ENCODE data around the gene AUTS2. TPM values are rescaled to one million over a fixed set of nuclear protein-coding genes. Genes with fewer than 3 reads are reported as not detected.
"Not testable (repeated sequence)": the region's sequence is repeated elsewhere in the genome, so short reads cannot be mapped to it uniquely, and the experiment has no call there.

The AUTS2 gene
- total RNA-seq, 1 experiment from 2014 or later, result 4.2 TPM

- no peak for DNase-seq (ENCODE audit: low spot score)
Measured at GRCh38 chr7:70706204-70706603, 1107.9 kb downstream of the AUTS2 start.

GRCh38 chr7:70706698-70707097, 1108.4 kb downstream of the AUTS2 start:
- no peak for DNase-seq (ENCODE audit: low spot score)

GRCh38 chr7:70707823-70708243, 1109.6 kb downstream of the AUTS2 start:
- DNase-seq (ENCODE audit: low spot score), result no peak

- peak; percentile 40 for DNase-seq (ENCODE audit: low spot score)
Measured at GRCh38 chr7:70710011-70710480, 1111.8 kb downstream of the AUTS2 start.

- DNase-seq (ENCODE audit: low spot score), result no peak
Measured at GRCh38 chr7:70710651-70711050, 1112.4 kb downstream of the AUTS2 start.

- no peak for DNase-seq (ENCODE audit: low spot score)
Measured at GRCh38 chr7:70711452-70711851, 1113.2 kb downstream of the AUTS2 start.

GRCh38 chr7:70712942-70713341, 1114.7 kb downstream of the AUTS2 start:
- DNase-seq (ENCODE audit: low spot score), result no peak

GRCh38 chr7:70714506-70715038, 1116.3 kb downstream of the AUTS2 start:
- no peak for DNase-seq (ENCODE audit: low spot score)

- DNase-seq (ENCODE audit: low spot score), result no peak
Measured at GRCh38 chr7:70717553-70718329, 1119.5 kb downstream of the AUTS2 start.

- DNase-seq (ENCODE audit: low spot score), result no peak
Measured at GRCh38 chr7:70719125-70719524, 1120.8 kb downstream of the AUTS2 start.

GRCh38 chr7:70720191-70720873, 1122.1 kb downstream of the AUTS2 start:
- DNase-seq (ENCODE audit: low spot score), result no peak

GRCh38 chr7:70721500-70721899, 1123.2 kb downstream of the AUTS2 start:
- no peak for DNase-seq (ENCODE audit: low spot score)

GRCh38 chr7:70723339-70723738, 1125.1 kb downstream of the AUTS2 start:
- no peak for DNase-seq (ENCODE audit: low spot score)

- DNase-seq (ENCODE audit: low spot score), result no peak
Measured at GRCh38 chr7:70725448-70725847, 1127.2 kb downstream of the AUTS2 start.

GRCh38 chr7:70726294-70726693, 1128.0 kb downstream of the AUTS2 start:
- no peak for DNase-seq (ENCODE audit: low spot score)

GRCh38 chr7:70726951-70727378, 1128.7 kb downstream of the AUTS2 start:
- DNase-seq (ENCODE audit: low spot score), result no peak

- no peak for DNase-seq (ENCODE audit: low spot score)
Measured at GRCh38 chr7:70727861-70728260, 1129.6 kb downstream of the AUTS2 start.

GRCh38 chr7:70728872-70729552, 1130.7 kb downstream of the AUTS2 start:
- no peak for DNase-seq (ENCODE audit: low spot score)

- not testable (repeated sequence) for DNase-seq (ENCODE audit: low spot score)
Measured at GRCh38 chr7:70729553-70730157, 1131.4 kb downstream of the AUTS2 start.

GRCh38 chr7:70730451-70731110, 1132.3 kb downstream of the AUTS2 start:
- no peak for DNase-seq (ENCODE audit: low spot score)

GRCh38 chr7:70733090-70733489, 1134.8 kb downstream of the AUTS2 start:
- DNase-seq (ENCODE audit: low spot score), result no peak
